HG03045 (cell line): ENCODE data around the gene CSRP1.
"Not testable (repeated sequence)": the region's sequence is repeated elsewhere in the genome, so short reads cannot be mapped to it uniquely, and the experiment has no call there.

Experiments
- ATAC-seq: cut with Tn5 transposase; IDR thresholded peaks from one replicate; pipeline ENCODE4 v1.9.1; 2021; ENCODE audit warnings: mild to moderate bottlenecking, moderate library complexity; ENCODE audit not compliant: unreplicated experiment

The CSRP1 gene

DNA sequence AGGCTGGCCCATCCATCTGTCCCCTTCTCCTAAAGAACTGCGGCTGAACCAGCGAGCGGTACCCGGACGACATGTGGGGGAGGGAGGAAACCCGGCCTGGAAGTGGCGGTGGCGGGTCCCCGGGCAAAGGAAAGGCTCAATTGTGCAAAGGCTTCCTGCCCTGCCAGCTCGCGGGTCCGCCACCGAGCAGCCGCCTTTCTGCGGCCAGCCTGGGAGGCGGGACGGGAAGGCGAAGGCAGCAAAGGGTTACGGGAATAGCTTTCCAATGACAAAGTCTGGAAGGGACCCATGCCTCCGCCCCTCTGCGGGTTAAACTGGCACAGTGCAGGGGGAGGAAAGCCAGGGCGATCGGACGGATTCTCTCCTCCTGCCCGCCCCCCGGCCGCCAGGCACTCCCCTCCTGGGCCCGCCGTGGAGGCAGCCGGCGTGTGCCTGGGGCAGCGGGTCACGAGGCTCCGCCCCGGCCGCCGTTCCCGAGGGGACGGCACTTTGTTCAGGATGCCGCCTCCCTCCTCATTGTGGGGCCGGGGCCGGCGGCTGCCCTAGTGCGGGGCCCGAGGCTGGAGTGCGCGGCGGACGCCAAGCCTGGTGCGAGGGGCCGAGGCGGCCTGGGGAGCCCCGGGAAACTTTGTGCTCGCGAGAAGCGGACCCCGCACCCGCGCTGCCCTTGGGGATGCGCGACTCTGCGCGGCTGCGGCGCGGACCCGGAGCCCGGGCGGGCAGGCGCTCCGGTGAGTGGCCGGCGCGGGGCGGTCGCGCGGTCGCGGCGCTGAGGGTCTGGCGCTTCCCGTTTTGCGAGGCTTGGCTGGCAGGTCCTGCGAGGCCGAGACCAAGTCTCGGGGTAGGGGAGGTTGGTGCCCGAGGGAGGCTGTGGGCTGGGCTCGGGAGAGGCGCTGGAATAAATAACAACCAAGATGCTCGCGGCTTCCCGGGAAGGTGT lies 32.0 kb upstream of the CSRP1 start, which contains the start of gene NAV1:
TSS of gene NAV1 (plus strand) at position 516 of the 940 bp plus-strand sequence. CDS start 83,758 bp downstream, outside the sequence.
- no peak for ATAC-seq

DNA sequence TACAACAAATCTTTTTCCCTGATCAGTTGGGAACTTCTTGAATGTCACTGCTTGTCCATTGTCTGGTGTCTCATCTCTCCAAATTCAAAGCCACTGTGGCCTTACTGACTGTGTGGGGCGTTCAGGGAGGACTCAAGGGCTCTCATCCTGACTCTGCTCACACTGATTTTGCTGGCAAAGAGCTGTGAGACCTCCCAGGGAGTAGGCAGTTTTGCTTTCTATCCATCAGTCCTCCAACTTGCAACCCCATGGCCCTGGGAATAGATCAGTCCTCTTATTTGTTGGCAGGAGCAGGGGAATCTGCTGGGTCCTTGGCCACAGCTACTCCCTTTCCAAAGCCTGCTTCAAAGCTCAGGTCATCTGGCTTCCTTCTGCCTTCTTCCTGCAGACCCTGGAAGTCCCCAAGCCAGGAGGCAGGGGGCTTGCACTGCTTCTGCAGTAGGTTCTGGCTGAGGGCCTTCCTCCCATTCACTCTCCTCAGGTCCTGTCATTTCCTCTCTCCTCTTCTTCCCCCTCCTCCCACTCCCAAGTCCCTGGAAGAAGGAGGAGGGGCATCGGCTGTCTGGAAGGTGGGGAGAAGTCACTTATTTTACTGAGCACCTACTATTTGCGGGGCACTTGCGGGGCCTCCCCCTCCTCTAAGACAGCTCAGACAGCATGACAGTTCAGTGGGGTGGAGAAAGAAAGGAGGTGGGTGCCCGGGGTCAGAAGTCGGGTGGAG lies 31.1 kb upstream of the CSRP1 start:
- ATAC-seq: no peak

DNA sequence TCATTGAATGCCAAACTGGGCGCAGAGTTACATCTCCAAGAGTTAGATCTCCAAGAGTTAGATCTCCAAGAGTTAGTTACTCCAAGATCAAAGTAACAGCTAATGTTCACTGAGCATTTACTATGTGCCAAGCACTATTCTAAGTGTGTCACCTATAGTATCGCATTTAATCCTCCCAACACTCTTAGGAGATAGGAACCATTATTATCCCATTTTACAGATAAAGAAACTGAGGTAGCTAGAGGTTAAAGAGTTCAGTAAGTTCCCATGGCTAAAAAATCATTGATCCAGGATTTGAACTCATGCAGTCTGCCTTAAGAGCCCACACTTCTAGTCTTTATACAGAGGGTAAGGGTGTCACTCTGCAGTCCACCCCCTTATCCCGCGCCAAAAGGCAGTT lies 30.5 kb upstream of the CSRP1 start:
- ATAC-seq: no peak

DNA sequence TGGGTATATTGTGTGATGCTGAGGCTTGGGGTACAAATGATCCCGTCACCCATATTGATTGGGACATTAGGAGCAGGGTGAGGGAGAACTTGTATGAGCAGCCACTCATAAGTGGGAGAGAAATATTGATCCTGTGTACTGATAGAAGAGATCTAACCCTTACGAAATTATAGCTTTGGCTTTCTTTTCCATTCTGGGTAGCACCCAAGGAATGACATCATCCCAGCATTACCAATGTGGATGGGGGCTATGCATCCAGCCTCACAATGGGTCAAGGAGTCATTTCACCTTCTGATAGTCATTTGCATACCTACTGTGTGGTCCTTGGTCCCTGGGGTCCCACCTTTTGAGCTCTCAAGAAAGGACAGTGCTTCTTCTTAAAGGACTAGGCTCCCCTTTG lies 30.1 kb upstream of the CSRP1 start:
- ATAC-seq: no peak

DNA sequence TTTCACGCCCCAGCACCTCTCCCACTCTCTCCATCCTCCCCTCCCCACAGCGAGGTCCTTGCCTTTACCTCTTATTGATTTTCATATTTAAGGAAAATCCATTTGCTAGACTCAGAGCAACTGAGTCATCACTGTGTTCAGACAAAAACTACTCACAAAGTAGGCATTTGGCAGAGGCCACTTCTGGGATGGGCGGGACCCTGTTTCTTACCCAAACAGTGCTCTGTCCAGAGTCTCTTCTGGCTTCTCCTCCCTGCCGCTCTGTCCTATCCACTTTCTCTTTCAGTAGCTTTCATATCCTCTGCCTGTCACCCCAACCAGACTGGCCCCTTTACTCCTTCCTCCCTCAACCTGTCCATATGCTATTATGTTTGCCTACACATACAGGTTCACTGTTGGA lies 29.6 kb upstream of the CSRP1 start:
- ATAC-seq: no peak

DNA sequence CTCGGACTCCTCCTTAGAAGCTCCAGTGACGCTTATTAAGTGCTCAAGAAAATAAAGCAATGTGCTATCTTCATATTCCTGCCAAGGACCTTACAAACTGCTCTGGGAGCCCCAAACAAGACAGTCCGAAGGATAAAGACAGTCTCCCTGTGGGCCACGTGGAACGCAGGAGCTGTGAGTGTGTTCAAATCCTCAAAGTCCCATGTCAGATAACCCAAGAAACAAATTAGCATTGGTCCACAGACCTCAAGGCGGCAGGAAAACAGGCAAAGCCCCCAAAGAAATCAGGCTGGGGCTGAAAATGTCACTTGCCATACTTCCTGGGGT lies 29.0 kb upstream of the CSRP1 start:
- no peak for ATAC-seq

DNA sequence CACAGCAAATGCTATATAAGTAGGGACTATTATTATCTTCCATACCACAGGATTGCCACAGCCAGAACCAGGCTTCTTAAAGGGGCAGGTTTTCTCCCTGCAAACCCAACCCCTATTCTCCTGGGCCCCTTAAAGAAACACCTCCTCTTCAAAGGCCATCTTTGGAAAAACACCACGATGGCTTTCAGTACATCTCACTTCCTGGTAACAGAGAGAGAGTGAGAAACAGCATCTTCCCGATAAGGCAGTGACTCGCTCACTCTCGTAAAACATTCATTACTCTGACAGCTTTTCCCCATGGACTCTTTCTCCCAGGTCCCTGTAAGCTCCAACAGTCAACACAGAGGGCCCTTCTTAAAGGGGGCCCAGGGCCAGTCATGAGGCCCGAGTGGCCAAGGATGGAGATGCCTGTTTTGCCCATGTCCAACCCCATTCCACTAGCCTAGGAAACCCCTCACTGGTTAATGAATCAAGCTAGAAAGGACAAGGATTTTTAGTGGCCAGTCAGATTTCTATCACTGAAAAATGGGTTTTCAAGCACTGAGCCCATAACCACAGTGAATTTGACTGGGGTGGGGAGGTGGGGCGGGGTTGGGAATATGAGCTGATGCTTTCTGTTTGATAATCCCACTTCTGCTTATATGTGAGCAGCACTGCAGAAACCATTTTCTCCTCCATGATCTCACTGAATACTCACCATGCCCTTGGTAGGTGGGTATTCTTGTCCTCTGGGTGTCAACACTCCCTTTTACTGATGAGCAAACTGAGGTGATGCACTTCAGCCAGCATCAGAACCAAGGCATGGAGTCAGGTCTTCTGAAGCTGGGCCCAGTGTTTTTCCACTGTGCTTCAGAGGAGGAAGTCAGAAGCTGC lies 28.4 kb upstream of the CSRP1 start:
- ATAC-seq: no peak

DNA sequence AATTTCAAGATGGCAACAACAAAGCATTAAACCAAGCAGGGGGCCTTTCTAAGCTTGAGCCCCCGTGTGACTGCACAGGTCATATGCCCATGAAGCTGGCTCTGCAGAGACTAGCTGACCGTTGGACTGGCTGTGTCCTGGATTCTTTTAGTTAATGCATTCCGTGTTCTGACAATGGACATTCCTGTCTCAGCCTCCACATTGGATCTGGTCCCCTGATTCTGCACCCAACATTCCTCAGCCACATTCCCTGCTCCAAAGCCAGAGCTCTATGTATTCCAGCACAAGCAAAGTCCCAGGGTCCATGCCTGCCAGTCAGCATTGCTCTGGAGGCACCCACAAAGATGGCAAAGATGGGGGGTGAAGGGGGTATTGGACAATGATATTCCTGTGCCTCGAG lies 26.9 kb upstream of the CSRP1 start:
- no peak for ATAC-seq

DNA sequence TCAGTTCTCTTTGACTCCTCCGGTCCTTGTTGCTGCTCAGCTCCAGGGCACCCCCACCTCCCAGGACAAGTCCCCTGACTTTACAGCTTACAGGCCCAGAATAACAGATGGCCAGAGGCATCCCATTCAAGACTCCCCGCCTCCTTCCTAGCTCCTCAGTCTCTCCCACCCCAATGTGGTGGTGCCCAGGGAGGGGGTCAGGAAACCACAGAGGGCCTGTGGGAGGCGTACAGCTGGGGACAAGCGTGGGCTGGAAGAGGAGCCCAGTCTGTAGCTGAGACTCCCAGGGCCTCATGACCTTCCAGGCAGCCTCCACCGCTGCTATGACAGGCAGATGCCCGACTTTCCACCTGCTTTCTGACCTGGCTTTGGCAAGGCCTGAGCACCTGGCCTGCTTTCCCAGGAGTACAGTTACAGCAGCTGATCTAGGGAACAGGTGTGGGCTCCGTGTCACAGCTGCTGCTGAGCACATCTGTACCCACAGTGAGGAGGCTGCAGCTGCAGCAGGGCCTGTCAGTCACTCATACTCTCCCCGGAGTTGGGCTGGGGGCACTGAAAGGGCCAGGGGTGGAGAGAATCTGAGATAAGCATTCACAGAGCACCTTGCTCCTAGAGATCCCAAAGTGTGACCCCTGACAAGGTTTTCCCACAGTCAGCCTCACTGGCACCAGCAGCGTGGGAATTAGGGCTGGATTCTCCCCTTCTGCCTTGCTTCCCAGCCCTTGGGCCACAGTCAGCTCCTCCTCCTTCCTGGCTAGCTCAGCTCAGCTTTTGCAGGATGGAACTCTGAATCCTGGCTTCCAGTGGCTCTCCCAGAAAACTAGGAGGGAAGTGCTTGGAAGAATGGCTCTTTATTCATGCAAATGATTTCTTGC lies 24.9 kb upstream of the CSRP1 start:
- ATAC-seq: no peak

DNA sequence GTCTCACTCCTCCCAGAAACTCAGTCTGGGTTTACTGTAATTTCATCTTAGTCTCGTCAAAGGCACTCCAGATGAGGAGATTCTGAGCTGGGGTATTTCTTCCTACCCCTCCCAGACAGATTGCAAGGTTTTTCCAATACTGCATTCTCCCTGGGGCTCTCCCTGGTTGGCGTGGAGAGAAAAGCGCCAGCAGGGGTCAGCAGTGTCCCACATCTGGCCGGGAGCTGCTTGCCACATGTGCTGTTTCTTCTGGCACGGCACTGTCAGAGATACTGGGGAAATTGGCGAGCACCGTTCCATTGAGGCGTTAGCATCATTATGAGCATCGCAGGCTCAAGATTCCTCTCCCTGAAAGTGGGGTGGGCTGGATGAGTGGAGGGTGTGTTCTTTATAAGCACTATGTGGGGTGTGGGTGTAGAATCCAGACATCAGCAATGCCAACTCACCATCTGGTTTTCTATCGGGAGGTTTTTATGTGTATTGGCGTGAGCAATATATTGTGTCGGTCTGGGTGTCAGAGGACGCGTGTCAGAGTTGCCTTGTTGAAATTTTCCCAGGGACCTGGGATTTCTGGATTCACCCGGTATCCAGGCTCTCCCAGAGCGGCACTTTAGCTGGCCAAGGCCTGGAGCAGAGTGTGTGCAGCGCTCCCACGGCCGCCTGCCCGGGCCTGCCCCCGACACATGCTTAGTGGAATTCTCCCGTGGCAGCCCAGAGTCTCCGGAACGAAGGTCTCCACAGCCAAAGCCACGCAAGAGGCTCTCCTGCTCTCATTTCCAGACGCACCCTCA lies 24.0 kb upstream of the CSRP1 start:
- ATAC-seq: no peak

DNA sequence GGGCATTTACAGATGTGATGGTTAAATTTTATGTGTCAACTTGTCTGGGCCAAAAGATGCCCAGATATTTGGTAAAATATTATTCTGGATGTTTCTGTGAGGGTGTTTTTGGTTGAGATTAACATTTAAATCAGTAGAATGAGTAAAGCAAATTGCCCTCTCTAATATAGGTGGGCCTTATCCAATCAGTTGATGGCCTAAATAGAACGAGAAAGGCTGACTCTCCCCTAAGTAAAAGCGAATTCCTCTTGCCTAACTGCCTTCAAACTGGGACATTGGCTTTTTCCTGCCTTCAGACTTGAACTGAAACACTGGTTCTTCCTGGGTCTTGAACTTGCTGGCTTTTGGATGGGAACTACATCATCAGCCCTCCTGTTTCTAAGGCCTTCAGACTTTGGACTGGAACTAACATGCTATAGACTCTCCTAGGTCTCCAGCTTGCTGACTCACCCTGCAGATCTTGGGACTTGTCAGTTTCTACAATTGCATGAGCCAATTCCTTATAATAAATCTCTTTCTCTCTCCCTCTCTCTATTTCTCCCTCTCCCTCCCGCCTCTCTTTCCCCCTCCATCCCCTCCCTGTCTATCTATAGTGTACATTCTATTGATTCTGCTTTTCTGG lies 21.8 kb upstream of the CSRP1 start:
- ATAC-seq: no peak

DNA sequence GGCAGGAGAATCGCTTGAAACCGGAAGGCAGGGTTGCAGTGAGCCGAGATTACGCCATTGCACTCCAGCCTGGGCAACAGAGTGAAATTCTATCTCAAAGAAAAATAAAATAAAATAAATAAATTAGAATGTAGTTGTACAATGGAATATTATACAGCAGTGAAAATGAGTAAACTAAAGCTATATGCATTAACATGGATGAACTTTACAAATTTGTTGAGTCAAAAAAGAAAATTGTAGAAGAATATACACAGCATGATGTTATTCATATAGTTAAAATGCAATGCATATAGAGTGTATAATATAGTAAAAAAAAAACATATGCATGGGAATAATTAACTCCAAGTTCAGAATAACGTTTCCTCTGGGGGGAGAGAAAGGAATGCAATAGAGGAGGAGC lies 21.0 kb upstream of the CSRP1 start:
- ATAC-seq: no peak

DNA sequence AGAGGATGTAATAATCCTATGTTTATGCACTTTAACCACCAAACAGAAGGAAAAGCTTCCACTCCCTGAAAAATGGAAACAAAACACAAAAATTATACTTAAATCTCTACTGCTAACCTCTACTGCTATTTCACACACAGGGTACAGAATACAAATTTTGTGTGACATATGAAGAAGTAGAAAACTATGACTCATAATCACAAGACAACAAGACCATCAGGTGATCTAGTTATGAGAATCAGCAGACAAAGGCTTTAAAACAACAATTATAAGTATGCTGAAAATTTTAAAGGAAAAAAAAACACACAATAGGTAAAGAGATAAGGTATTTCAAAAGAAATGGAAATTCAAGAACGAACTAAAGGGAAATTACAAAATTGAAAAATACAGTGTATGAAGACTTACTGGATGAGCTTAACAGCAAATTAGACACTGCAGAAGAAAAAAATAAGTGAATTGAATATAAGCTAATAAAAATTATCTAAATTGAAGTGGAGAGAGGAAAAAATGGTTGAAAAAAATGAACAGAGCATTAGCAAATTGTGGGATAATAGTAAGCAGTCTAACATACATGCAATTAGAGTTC lies 18.4 kb upstream of the CSRP1 start:
- ATAC-seq: no peak

DNA sequence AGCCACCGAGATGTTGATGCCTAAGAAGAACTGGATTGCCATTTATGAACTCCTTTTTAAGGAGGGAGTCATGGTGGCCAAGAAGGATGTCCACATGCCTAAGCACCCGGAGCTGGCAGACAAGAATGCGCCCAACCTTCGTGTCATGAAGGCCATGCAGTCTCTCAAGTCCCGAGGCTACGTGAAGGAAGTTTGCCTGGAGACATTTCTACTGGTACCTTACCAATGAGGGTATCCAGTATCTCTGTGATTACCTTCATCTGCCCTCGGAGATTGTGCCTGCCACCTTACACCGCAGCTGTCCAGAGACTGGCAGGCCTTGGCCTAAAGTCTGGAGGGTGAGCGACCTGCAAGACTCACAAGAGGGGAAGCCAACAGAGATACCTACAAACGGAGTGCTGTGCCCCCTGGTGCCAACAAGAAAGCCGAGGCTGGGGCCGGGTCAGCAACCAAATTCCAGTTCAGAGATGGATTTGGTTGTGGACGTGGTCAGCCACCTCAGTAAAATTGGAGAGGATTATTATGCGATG lies 13.2 kb upstream of the CSRP1 start:
- not testable (repeated sequence) for ATAC-seq

DNA sequence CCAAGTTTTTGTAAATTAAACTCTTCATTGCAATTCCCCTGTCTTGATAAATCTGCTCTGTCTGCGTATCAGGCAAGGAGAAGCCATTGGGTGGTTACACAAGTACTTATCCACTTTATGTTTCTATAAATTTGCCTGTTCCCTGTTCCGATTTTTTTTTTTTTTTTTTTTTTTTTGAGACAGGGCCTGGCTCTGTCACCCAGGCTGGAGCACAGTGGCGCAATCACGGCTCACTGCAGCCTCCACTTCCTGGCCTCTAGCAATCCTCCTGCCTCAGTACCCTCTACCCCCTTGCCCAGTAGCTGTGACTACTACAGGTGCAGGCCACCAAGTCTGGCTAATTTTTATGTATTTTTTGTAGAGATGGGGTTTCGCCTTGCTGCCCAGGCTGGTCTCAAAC lies 11.1 kb upstream of the CSRP1 start:
- no peak for ATAC-seq

DNA sequence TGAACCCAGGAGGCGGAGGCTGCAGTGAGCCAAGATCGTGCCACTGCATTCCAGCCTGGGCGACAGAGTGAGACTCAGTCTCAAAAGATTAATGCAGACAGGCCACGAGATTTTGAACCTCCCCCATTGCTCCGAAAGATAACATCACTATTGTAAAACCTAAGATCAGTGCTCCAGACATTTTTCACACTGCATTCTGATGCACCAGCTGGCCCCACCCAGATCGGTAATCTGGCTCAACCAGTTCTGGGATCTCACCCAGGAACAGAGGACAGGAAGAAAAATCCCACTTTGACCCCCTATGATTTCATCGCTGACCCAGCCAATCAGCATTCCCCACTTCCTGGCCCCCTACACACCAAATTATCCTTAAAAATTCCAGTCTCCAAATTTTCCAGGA lies 10.7 kb upstream of the CSRP1 start:
- no peak for ATAC-seq

DNA sequence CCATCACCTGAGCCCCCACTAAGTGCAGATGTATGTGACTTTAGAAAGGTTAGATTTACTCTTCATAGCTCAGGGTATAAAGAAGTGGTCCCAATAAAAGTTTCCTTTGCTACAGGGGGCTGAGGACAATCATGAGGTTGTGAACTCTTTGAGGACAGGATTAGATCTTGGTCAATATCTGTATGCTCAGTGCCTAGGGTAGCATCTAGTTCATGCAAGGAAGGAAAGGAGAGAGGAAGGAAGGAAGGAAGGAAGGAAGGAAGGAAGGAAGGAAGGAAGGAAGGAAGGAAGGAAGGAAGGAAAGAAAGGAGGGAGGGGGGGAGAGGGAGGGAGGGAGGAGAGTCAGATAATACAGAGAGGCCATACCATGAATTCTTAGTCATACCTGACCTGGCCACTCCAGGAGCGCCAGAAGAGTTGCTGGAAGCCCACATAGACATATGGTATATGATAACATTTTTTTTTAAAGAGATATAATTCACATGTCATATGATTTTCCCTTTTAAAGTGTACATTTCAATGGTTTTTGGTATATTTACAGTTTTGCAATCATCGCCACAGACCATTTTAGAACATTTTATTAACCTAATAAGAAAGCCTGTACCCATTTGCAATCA lies 9.7 kb upstream of the CSRP1 start:
- no peak for ATAC-seq

DNA sequence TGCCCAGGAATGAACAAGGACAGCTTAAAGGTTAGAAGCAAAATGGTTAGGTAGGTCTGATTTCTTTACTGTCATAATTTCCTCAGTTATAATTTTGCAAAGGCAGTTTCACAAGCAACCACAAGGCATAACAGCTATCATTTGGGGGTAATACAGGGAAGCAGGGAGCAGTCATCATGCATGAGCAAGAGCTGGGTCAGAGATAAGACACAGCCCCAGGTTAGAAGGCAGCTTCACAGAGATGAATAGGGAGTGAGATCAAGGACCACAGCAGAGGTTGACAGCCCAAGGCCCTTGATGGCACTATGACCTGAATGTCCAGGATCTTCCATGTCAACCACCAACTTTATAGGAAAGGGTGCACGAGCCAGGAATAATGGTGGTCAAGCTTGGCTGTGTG lies 9.0 kb upstream of the CSRP1 start:
- ATAC-seq: no peak
